HG02759 (cell line): ENCODE results near the gene TM2D1.
"Not testable (repeated sequence)": the region's sequence is repeated elsewhere in the genome, so short reads cannot be mapped to it uniquely, and the experiment has no call there.

Experiments used
- ATAC-seq: cut with Tn5 transposase; IDR thresholded peaks from one replicate; pipeline ENCODE4 v1.9.1; 2021; ENCODE audit warnings: mild to moderate bottlenecking, moderate library complexity; ENCODE audit not compliant: unreplicated experiment

The TM2D1 gene

DNA sequence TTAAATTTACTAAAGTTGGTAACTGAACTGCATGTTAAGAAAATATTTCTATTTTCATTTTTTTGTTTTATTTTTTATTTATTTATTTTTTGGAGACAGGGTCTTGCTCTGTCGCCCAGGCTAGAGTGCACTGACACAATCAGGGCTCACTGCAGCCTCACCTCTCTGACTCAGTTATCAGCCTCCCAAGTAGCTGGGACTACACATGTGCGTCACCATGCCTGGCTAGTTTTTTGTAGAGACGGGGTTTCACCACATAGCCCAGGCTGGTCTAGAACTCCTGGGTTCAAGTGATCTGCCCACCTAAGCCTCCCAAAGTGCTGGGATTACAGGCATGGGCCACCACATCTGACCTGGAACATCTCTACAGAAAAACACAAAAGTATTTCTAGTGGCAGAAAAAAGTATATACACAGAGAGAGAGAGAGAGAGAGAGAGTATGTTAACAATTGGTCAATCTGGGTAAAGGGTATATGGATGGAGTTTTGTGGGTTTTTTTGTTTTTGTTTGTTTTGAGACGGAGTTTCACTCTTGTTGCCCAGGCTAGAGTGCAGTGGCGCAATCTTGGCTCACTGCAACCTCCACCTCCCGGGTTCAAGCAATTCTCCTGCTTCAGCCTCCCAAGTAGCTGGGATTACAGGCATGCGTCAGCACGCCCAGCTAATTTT, 5.8 kb downstream of the TM2D1 start:
- ATAC-seq, result not testable (repeated sequence)

DNA sequence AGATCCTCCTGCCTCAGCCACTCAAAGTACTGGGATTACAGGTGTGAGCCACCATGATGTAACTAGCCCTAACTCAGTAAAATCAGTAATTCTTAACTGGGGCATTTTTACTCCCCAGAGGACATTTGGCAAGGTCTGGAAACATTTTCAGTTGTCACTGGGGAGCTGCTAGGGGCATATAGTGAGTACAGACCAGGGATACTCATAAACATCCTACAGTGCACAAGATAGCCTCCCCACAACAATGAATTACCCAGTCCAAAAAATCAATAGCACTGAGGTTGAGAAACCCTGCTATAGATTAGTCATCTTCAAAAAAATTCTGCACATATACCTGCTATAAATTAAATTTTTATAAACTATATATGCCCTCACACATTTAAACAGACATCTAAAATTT, 13.0 kb downstream of the TM2D1 start:
- ATAC-seq, result no peak

DNA sequence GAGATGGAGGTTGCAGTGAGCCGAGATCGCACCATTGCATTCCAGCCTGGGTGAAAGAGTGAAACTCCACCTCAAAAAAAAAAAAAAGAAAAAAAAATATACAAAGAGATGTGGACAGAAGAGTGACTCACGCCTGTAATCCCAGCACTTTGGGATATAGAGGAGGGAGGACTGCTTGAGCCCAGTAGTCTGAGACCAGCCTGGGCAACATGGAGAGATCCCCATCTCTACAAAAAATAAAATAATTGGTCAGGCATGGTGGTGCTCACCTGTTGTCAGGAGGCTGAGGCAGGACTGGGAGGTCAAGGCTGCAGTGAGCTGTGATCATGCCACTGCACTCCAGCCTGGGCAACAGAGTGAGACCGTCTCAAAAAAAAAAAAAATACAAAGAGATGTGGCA, 13.7 kb downstream of the TM2D1 start:
- not testable (repeated sequence) for ATAC-seq

DNA sequence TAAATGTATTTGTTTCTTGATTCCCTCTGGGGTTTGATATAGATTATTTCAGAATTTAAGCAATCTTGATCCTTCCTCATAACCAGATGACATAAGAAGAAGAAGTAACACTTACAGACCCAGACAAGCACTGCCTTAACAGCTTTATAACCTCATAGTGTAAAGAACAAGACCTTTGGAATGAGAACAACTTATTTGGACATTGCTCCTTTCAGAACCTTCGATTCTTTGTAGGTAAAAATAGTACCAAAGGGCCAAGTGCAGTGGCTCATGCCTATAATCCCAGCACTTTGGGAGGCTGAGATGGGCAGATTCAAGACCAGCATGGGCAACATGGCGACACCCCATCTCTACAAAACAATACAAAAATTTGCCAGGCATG, 15.0 kb downstream of the TM2D1 start:
- no peak for ATAC-seq

DNA sequence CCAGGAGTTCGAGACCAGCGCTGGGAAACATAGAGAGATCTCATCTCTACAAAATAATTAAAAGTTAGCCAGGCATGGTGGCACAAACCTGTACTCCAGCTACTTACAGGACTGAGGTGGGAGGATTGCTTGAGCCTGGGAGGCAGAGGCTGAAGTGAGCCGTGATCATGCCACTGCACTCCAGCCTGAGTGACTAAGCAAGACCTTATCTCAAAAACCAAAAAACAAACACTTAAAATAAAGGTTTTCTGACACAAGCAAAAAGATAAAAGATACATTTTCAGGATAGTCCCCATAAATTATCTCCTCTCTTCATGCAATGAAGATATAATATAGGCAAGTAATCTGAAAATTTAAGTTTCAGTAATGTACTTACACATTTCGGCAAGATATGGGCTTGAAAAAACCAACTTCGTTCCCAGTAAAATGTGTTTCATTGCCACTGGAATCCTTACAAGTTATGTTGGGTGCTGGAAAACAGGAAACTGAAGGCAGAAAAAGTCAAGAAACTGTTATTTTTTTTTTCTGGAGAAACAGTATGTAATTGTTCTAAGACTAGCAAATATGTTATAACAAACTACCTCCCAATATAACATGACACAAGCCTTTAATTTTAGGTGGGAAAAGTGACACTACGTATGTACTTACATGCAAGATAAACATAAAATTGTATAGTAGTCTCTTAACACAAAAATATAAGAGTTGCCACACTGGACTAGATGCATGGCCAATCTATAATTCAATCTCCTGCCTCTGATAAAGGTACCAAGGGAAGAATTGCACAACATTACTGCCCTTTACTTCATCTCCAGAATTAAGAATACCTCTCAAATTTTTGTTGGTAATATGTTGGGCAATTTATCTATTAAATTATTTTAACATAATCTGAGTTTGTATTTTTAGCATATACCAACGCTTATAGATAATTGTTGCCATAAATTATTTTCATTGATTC, 15.7 kb downstream of the TM2D1 start:
- no peak for ATAC-seq

DNA sequence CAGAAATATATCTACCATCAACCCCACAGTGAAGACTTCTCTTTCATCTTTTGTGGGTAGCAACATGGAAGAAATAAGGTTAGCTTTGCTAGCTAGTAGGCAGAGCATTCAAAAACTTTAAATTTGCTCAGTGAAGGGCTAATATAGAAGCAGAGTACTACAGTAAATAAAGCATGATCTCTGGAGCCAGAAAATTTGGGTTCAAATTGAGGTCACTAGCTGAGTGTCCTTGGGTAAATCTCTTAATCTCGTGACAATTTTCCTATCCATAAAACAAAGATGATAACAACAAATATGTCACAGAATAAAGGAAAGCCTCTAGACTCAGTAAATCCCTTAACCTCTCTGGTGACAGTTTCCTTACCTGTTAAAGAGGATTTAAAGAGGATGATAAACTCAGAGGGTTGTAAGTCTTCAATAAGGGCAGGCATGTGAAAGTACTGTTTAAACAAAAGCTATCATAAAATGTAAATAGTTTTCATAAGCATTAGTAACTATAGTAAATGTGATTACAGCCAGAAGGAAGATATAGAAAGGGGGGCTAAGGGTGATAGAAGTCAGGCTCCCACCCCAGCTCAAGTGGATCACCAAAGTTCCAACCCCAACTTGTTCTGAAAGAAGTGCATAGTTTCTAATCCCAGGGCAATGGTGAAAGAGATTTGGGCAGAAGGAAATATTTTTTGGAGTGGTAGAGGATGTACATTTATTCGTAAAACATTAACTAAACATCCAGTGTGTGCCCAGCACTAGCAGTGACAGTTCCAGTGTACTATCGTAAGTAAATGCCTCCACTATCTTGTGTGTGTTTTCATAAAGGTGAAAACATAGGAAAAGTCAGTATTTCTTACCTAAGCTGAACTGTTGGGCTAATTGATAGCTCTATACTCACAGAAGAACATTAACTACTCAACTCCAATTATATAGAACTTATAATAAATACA, 24.8 kb downstream of the TM2D1 start:
- no peak for ATAC-seq

DNA sequence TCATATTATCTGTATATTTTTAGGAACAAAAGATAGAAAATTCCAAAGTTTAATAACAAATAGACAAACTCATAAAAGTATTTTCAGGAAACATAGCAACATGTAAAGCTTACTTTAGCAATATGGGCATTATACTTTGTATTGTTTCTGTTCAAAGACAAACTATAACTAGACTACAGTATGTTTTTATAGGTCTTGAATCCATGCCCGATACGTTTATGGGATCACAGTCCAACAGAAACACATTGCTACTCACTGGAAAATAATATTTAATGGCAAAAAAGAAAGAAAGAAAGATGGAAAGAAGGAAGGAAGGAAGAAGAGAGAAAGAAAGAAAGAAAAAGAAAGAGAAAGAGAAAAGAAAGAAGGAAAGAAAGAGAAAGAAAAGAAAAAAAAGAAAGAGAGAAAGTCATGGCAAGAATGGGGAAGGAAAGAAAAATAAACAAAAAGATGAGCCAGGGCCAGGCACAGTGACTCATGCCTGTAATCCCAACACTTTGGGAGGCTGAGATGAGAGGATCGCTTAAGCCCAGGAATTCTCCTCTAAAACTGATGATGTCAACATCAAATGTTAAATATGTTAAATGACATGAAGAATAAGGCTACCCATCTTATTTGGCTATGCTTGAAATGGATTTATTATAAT, 32.7 kb downstream of the TM2D1 start:
- ATAC-seq, result no peak

DNA sequence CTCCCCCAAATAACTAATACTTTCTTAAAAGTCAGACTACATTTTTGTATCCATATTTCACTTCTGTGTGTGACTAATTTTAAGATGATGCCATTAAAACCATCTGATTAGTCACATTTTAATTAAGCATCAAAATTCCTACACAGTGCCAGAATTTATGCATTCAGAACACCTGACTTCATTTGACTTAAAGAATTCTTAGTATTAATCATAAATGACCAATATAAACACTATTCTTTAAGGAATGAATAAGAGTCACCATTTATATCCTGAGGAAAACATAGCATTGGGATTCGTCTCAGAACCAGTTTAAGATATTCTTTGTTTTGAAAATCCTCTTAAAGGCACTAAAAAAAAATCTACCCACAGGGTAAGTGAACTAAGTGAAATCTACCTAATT, 37.0 kb downstream of the TM2D1 start:
- no peak for ATAC-seq

DNA sequence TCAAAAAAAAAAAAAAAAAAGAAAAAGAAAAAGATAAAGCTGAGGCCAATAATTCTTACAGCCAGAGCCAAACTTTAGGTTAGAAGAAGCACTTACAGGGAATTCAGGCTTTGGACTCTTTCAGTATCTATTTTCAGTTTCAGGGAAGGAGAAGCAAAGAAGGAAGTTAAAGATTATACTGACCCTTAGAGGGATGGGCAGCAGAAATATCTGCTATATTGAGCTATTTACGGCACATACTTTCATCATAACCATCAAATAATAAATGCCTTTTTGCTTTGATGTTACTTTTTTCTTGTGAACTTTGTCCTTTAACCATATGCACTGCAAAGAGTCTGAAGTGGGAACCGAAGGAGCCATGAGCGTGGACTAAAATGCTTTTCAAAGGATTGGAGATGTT, 42.0 kb downstream of the TM2D1 start:
- no peak for ATAC-seq

DNA sequence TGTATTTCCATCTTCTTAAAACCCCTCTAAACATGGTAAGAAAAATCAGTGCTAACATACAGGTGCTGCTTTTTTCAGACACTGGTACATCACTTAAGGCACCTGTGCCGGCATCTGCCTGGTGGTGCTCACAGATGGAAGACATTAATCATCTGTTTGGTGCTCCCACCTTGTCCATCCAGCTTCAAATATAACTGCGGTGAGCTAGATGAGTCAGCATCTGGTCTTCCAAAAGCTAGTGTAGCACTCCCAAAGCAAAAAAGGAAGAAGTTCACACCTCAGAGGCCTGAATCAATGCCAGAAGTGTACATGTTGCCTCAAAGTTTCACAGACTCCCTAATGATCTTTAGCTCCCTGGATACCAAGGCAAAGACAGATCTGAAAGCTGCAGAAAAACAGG, 44.4 kb downstream of the TM2D1 start:
- ATAC-seq, result no peak

DNA sequence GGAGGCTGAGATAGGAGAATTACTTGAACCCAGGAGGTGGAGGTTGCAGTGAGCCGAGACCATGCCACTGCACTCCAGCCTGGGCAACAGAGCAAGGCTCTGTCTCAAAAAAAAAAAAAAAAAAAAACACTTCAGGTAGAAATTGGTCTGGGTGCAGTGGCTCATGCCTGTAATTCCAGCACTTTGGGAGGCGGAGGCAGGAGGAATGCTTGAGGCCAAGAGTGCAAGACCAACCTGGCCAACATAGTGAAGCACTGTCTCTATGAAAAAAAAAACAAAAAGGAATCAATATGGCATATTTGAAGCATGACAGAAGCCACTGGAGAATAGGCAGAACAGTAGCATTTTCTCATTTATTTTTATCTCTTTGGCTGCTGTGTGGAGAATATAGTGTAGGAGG, 48.1 kb downstream of the TM2D1 start:
- not testable (repeated sequence) for ATAC-seq

DNA sequence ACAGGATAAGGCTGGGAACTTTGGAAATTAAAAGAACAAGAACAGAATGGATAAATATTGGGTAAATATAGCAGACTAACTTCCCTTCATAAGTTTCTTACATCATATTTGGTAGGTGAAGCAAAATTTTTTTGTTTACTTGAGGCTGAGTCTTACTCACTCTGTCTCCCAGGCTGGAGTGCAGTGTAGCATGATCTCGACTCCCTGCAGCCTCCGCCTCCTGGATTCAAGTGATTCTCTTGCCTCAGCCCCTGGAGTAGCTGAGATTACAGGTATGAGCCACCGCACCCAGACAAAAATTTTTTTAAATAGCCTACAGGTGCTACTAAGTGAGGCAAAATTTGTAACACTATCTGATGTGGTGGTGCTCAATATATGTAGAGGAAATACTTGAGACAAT, 50.7 kb downstream of the TM2D1 start:
- no peak for ATAC-seq

DNA sequence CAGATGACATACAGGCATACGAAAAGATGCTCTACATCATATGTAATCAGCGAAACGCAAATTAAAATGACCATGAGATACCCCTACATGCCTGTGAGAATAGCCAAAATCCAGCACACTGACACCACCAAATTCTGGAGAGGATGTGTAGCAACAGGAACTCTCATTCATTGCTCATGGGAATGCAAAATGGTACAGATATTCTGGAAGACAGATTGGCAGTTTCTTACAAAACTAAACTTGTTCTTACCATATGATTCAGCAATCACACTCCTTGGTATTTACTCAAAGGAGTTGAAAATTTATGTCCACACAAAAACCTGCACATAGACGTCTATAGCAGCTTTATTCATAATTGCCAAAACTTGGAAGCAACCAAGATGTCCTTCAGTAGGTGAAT, 52.6 kb downstream of the TM2D1 start:
- ATAC-seq, result no peak

DNA sequence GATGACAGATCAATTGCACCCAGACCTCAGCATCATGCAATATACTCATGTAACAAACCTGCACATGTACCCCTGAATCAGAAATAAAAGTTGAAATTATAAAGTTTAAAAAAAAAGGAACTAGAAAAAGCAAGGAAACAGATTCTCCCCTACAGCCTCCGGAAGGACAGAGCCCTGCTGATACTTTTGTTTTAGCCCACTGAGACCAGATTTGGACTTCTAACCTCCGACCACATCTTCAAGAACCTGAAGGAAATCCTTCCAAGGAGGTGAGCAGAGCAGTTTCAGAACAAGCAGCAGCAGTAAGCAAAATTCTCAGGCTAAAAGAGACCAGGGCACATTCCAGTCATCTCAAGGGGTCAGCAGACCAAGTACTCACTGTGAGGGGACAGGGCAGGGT, 54.5 kb downstream of the TM2D1 start:
- ATAC-seq, result no peak

DNA sequence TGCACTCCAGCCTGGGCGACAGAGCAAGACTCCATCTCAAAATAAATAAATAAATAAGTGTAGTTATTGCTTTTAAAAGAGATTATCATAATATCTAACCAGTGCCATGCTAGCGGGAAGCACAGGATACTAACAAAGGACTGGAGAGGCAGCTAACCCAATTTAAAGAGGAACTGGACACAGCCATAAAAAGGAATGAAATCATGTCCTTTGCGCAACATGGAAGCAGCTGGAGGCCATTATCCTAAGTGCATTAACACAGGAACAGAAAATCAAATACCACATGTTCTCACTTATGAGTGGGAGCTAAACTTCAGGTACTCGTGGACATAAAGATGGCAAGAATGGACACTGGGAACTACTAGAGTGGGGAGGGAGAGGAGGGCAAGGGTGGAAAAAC, 54.9 kb downstream of the TM2D1 start:
- no peak for ATAC-seq

DNA sequence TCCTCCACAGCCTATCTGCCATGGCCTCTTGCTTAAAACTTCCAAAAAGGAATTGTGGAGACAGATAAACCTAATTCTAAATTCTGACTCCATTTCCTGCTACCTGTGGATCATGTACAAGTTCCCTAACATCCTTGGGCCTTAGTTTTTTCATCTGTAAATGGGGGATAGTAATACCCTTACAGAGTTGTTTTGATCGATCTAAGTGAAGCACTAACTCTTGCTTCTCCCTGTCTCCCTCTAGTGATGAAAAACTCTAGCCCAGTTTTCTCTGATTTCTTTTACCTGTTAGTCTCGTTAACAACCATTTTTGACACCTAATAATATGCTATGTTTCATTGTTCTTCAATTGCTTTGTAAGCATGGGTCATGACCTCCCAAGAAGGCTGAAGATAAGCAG, 65.9 kb downstream of the TM2D1 start:
- ATAC-seq, result no peak

DNA sequence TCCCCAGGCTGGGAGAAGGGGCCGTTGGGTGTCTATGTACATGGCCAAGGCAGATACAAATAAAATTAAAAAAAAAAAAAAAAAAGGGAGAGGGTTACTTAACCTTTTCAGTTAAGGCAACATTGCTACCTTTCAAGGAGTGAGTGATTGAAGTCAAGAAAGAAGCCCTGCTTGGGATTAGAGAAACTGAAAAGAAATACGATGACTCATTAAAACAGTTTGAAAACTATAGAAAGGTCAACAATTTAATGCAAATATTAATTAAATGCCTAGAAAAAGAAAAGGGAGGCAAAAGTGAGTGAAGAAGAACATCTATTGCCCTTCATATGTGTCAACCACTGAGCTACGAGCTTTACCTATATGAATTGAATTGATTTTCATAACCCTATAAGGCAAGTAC, 69.5 kb downstream of the TM2D1 start:
- no peak for ATAC-seq

DNA sequence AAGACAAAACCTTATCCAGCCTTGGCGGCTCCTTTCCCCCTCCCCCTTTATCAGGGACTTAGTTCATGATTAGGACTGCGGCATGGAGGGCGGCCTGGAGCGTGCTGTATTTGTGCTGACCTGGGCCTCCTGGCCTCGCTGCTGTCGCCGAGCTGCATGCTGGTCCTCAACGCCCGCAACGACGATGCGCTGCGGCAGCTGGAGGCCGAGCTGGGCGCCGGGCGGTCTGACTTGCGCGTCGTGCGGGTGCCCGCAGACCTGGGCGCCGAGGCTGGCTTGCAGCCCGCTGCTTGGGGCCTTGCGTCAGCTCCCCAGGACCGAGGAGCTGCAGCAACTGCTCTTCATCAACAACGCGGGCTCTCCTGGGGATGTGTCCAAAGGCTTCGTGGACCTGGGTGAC, 70.9 kb downstream of the TM2D1 start:
- ATAC-seq, result no peak

DNA sequence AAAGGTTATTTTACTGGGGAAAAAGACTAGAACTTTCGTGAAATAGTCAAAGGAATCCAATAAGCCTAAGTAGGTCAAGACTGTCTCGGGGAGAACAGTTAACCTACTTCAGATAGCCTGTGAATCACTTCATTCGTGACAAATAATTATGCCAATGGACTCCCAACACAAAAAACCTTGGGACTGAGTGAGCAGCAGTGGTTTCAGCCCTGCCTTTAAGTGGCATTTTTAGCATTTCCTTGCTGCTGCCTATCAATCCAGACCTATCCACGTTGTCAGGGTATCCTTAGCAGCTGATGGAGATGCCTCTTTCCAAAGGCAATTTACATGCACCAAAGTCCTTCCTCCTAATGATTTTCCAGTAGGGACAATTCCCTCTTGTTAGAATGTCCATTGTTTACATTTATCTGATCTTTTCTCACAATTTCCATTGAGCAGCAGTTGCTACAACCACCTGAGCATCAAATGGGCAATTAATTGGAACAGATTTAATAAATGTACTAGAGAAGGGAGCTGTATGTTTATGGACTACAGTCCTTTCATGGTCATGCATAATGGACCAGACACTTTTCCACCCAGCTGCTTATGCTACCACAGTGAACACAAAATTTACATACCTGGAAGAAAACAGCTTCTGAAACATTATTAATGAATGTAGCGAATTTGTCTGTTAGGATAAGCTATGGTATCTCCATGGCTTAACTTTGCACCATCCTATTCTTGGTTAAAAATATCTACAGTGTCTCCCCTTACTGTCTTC, 75.8 kb downstream of the TM2D1 start:
- no peak for ATAC-seq

DNA sequence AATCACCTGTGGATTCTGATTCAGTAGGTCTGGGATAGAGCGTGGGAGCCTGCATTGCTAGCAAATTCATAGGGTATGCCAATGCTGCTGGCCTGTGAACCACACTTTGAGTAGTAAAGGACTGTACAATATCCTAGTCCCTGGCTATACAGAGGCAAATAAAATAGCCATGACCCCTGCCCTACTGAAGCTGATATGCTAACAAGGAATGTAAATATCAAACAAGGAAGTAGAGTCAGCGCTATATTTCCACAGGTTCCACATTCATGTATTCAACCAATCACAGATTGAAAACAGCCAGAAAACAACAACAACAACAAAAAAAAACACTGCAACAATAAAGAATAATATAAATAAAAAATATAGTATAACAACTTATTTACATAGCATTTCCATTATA, 77.8 kb downstream of the TM2D1 start:
- no peak for ATAC-seq
